ENCODE results near the gene RIPOR2. TPM values are rescaled to one million over a fixed set of nuclear protein-coding genes. Genes with fewer than 3 reads are reported as not detected.

RIPOR2 gene
- total RNA-seq, 4 donors from 2014 or later = 3.7 to 112 (median 6.1) TPM

DNA sequence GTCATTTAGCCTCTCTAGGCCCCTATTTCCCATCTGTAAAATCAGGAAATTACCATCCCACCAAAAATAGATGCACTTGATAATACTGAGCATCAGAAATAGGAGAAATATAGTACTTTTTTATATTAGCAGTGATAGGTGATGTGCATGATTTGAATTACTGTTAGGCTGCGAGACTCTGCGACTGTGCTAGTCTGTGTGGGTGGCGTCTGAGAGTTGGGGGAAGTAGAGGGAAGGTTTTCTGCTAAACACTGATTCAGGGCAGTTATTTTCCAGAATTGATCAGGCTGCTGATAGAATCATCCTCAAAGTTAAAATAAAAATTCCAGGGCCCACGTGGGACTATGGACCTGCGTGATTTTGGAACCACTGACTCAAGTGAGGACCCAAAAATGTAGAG is 76.6 kb downstream of the RIPOR2 start:
- no peak for DNase-seq
- Histone ChIP-seq H3K27ac (peak overlapping the region in 1 of 4 donors; percentile 72), H3K36me3 (no peaks in the 10 kb centered on the region), H3K4me3 (no peak overlapping the region), H3K27me3 (no peaks in the 10 kb centered on the region), H3K9me3 (no peaks in the 10 kb centered on the region), H3K4me1 (peaks cover 0 to 17% (median 3%) of the 10 kb centered on the region in 4 donors)
- no peak for TF ChIP-seq CTCF (IDR thresholded peaks at IDR 0.05)
- no peak for TF ChIP-seq POLR2A (IDR thresholded peaks at IDR 0.05)

DNA sequence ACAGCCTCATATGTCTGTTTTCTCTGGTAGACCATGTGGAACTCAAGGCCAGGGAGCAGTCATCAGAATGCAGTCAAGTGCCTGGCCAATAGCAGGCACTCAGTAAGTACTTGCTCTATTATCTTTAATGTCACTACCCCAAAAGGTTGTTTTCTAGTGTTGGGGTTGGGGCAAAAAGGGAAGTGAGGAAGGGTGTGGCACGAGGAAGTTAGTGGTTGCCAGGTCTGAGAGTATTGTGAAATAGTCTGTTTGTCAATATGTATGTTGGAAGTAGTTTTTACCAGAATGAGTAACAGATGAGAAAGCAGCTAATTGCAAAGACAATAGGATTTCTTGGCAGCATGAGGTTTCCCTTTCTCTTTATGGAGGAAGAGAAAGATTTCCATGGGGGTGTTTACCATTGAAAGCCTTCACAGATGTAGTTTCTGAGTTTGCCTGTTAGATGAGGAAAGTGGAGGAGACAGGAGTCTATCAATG is 77.5 kb downstream of the RIPOR2 start:
- peak overlapping the region in 3 of 4 donors; percentile 31 to 72 (median 52) for H3K27ac ChIP-seq
- no peak overlapping the region for H3K4me3 ChIP-seq
- peaks cover 0 to 17% (median 3%) of the 10 kb centered on the region in 4 donors for H3K4me1 ChIP-seq
- H3K27me3 ChIP-seq = no peaks in the 10 kb centered on the region
- no peaks in the 10 kb centered on the region for H3K36me3 ChIP-seq
- peak in 2 of 3 donors; percentile 72 to 77 for DNase-seq
- no peaks in the 10 kb centered on the region for H3K9me3 ChIP-seq
- TF ChIP-seq CTCF (IDR thresholded peaks at IDR 0.05) (no peak), POLR2A (IDR thresholded peaks at IDR 0.05) (no peak)

DNA sequence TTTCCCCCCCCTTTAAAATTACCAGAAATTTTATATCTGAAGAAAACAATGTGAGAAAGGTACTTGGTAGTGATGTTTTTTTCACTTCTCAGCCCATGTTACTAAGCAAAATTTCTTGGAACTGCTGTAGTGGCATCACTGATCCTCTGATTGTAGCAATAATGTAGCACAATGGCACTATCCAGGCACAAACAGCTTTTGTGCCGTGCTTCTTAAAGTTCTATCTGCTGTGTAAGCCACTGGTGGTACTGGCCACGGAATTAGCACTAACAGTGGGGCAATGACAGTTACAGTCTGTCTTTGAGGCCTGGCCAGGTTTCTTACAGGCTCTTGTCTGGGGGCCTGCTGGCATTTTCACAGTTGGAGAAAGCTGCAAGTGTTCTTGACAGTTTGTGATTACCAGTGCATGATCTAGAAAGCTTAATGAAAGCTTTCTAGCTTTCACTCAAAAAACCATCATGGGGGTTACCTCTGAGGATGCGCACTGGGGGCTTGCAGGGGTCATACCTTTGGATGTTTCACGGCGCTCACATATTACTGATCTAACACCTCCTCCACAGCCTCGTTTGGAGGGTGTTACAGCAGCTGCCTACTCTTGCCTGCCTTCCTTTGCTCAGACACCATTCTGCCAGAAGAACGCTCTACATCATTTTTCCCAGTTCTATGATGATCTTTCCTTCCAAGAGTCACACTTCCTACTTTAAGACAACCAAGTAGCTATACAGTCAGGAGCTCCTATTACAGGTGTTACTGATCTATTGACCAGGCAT is 78.7 kb downstream of the RIPOR2 start:
- H3K36me3 ChIP-seq = no peaks in the 10 kb centered on the region
- H3K4me3 ChIP-seq = no peak overlapping the region
- no peaks in the 10 kb centered on the region for H3K27me3 ChIP-seq
- no peak for DNase-seq
- peak overlapping the region in 1 of 4 donors; percentile 72 for H3K27ac ChIP-seq
- no peaks in the 10 kb centered on the region for H3K9me3 ChIP-seq
- TF ChIP-seq POLR2A (IDR thresholded peaks at IDR 0.05) = no peak
- no peak for TF ChIP-seq CTCF (IDR thresholded peaks at IDR 0.05)
- H3K4me1 ChIP-seq = peaks cover 0 to 17% (median 3%) of the 10 kb centered on the region in 4 donors

DNA sequence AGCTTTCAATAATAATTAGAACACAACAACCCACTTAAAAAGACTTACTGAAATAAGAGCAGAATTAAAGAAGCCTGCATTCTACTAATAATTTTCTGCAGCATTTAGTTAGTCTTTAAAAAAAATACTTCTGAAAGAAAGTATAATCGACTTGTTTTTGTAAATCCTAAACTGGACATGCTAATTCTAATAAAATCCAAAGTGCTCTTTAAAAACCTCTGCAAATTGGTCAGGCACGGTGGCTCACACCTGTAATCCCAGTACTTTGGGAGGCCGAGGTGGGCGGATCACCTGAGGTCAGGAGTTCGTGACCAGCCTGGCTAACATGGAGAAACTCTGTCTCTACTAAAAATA is 79.5 kb downstream of the RIPOR2 start:
- Histone ChIP-seq H3K9me3 (no peaks in the 10 kb centered on the region), H3K4me1 (peaks cover 0 to 17% (median 3%) of the 10 kb centered on the region in 4 donors), H3K36me3 (no peaks in the 10 kb centered on the region), H3K27me3 (no peaks in the 10 kb centered on the region), H3K27ac (peak overlapping the region in 1 of 4 donors; percentile 72), H3K4me3 (no peak overlapping the region)
- TF ChIP-seq CTCF (IDR thresholded peaks at IDR 0.05) (no peak), POLR2A (IDR thresholded peaks at IDR 0.05) (no peak)
- DNase-seq = no peak

DNA sequence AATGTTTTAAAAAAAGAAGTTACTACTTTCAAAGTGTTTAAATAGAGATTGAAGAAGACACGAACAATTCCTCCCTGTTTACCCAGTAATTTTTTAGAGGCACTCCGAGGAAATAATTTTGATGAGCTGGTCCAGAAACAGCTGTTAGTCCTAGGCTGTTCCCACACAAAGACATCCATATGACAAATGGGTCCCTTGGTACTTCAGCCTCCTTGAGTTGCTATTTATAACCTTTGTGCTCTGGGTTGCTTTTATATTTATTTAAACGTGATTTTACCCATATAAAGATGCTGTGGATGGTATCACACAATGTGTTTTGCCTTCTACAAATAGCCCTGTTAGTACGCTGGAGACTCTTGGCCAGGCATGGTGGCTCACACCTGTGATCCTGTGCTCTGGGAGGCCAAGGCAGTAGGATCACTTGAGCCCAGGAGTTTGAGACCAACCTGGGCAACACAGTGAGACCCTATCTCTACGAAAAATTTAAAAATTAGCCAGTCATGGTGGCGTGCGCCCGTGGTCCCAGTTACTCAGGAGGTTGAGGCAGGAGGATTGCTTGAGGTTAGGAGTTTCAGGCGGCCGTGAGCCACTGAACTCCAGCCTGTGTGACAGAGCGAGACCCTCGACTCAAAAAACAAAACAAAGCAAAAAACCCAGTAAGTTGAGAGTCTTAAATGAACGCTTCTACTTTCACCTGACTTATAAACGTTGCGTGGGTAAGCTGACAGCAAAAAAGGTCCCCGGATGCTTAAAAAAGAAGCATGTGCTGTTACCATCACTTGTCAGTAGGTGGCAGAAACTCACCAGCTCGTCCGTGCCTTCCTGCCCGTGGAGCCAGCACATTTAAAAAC is 80.1 kb downstream of the RIPOR2 start:
- Histone ChIP-seq H3K4me1 (peaks cover 0 to 17% (median 3%) of the 10 kb centered on the region in 4 donors), H3K9me3 (no peaks in the 10 kb centered on the region), H3K4me3 (no peak overlapping the region), H3K27me3 (no peaks in the 10 kb centered on the region), H3K27ac (peak overlapping the region in 1 of 4 donors; percentile 72), H3K36me3 (no peaks in the 10 kb centered on the region)
- DNase-seq = peak in 2 of 3 donors; percentile 60 to 72
- TF ChIP-seq CTCF (IDR thresholded peaks at IDR 0.05) (peak; percentile 62 to 85 (median 78)), POLR2A (IDR thresholded peaks at IDR 0.05) (no peak)

All from Peyer's patch (tissue), 4 donors.